Neuronal stem cell (in vitro differentiated cells): ENCODE measurements around the gene NR2C1.
A peak's percentile ranks its signal among the peaks of the same experiment; 100 is the strongest.

Experiments
- DNase-seq: peaks from one replicate; pipeline ENCODE4 v3.0.0-alpha.2; 2013; ENCODE audit warnings: low spot score
- H2AFZ ChIP-seq: one replicate; pipeline ENCODE4 v1.6.1; 2013; ENCODE audit warnings: mild to moderate bottlenecking, low read length, inconsistent platforms
- H2AK5ac ChIP-seq: 2 replicates; pipeline ENCODE4 v1.6.1; 2013; ENCODE audit warnings: low read depth, mild to moderate bottlenecking, inconsistent platforms, low read length, moderate library complexity, mixed read lengths
- H2BK120ac ChIP-seq: 2 replicates; pipeline ENCODE4 v1.6.1; 2013; ENCODE audit warnings: low read depth, mild to moderate bottlenecking, inconsistent platforms, low read length, moderate library complexity, mixed read lengths
- H2BK12ac ChIP-seq: one replicate; pipeline ENCODE4 v1.6.1; 2013; ENCODE audit warnings: low read length, inconsistent platforms
- H2BK15ac ChIP-seq: 2 replicates; pipeline ENCODE4 v1.6.1; 2013; ENCODE audit warnings: mild to moderate bottlenecking, low read length, inconsistent platforms, mixed read lengths
- H2BK5ac ChIP-seq: one replicate; pipeline ENCODE4 v1.6.1; 2013; ENCODE audit warnings: inconsistent platforms, mild to moderate bottlenecking, low read length, moderate library complexity
- H3K14ac ChIP-seq: one replicate; pipeline ENCODE4 v1.6.1; 2013; ENCODE audit warnings: low read length, inconsistent platforms
- H3K18ac ChIP-seq: 2 replicates; pipeline ENCODE4 v1.6.1; 2013; ENCODE audit warnings: low read length, inconsistent platforms
- H3K23ac ChIP-seq: 2 replicates; pipeline ENCODE4 v1.6.1; 2013; ENCODE audit warnings: low read depth, mild to moderate bottlenecking, mixed read lengths, low read length, inconsistent platforms; ENCODE audit not compliant: poor library complexity
- H3K27ac ChIP-seq: replicated peaks from 3 replicates; pipeline ENCODE4 v1.5.1; 2013; ENCODE audit warnings: low read length, inconsistent platforms
- H3K27me3 ChIP-seq, 3 experiments: 2 replicates each; pipeline ENCODE4 v1.6.1; 2013; ENCODE audit warnings: low read length in 3 of 3, mild to moderate bottlenecking in 2 of 3, inconsistent platforms in 1 of 3, low read depth in 1 of 3, mixed read lengths in 1 of 3, moderate library complexity in 1 of 3; ENCODE audit not compliant: control insufficient read depth in 3 of 3, insufficient read depth in 3 of 3
- H3K36me3 ChIP-seq, 2 donors: replicated peaks in 1 of 2; 2 replicates each; pipeline ENCODE4 v1.6.1; 2013; ENCODE audit warnings: low read length in 2 of 2; ENCODE audit not compliant: control insufficient read depth in 2 of 2, insufficient read depth in 2 of 2
- H3K4ac ChIP-seq: 2 replicates; pipeline ENCODE4 v1.6.1; 2013; ENCODE audit warnings: inconsistent platforms, mild to moderate bottlenecking, low read length, moderate library complexity
- H3K4me1 ChIP-seq, 2 donors: 1 replicate in 1 of 2; 2 replicates in 1 of 2; pipeline ENCODE4 v1.6.1; 2013; ENCODE audit warnings: low read length in 2 of 2, low read depth in 1 of 2; ENCODE audit not compliant: control insufficient read depth in 2 of 2, insufficient read depth in 1 of 2
- H3K4me2 ChIP-seq: one replicate; pipeline ENCODE4 v1.6.1; 2013; ENCODE audit warnings: mild to moderate bottlenecking, low read length, inconsistent platforms; ENCODE audit not compliant: insufficient read depth, poor library complexity, severe bottlenecking
- H3K4me3 ChIP-seq, 2 donors: 2 replicates each; pipeline ENCODE4 v1.5.1; 2013; ENCODE audit warnings: low read length in 2 of 2, mild to moderate bottlenecking in 2 of 2, inconsistent platforms in 1 of 2, moderate library complexity in 1 of 2
- H3K79me1 ChIP-seq: one replicate; pipeline ENCODE4 v1.6.1; 2013; ENCODE audit warnings: low read depth, mild to moderate bottlenecking, inconsistent platforms, low read length, moderate library complexity
- H3K9ac ChIP-seq: one replicate; pipeline ENCODE4 v1.6.1; 2013; ENCODE audit warnings: mild to moderate bottlenecking, low read depth, low read length, inconsistent platforms; ENCODE audit not compliant: poor library complexity
- H3K9me3 ChIP-seq, 2 donors: replicated peaks in 1 of 2; 2 replicates each; pipeline versions ENCODE3 to v1.6.1; 2013; ENCODE audit warnings: low read length in 2 of 2, mild to moderate bottlenecking in 2 of 2, inconsistent platforms in 1 of 2, low read depth in 1 of 2, mixed read lengths in 1 of 2, moderate library complexity in 1 of 2; ENCODE audit not compliant: control insufficient read depth in 2 of 2, insufficient read depth in 1 of 2
- H4K8ac ChIP-seq: one replicate; pipeline ENCODE4 v1.6.1; 2013; ENCODE audit warnings: low read depth, mild to moderate bottlenecking, inconsistent platforms, low read length, moderate library complexity
- H4K91ac ChIP-seq: one replicate; pipeline ENCODE4 v1.6.1; 2013; ENCODE audit warnings: low read length, low read depth, mild to moderate bottlenecking, inconsistent platforms; ENCODE audit not compliant: poor library complexity
- WGBS, 2 donors: extraction: QIAGEN DNeasy Blood & Tissue Kit; methylation state at CpG; one replicate each; pipeline ENCODE4 v1.1.7; 2013; ENCODE audit warnings: missing lambda C conversion rate in 2 of 2, mixed read lengths in 1 of 2; ENCODE audit not compliant: insufficient read length in 2 of 2, insufficient replicate concordance in 1 of 2; ENCODE audit errors: extremely low coverage in 2 of 2; 5-methylcytosine and 5-hydroxymethylcytosine counted together

Gene NR2C1

GRCh38 chr12:95054206-95054605, 19.2 kb downstream of the NR2C1 start:
- H3K23ac ChIP-seq = no peak overlapping the region
- no peak for DNase-seq
- H3K79me1 ChIP-seq = no peaks in the 10 kb centered on the region
- no peak overlapping the region for H3K14ac ChIP-seq
- H3K27me3 ChIP-seq = no peaks in the 10 kb centered on the region
- no peak overlapping the region for H2BK5ac ChIP-seq
- H2BK12ac ChIP-seq = no peak overlapping the region
- H3K4ac ChIP-seq = no peak overlapping the region
- no peak overlapping the region for H2AK5ac ChIP-seq
- H3K18ac ChIP-seq = no peak overlapping the region
- H2BK15ac ChIP-seq = no peak overlapping the region
- H3K4me3 ChIP-seq = no peak overlapping the region
- no peak overlapping the region for H4K8ac ChIP-seq
- peaks cover 0 to 3% of the 10 kb centered on the region in 2 donors for H3K4me1 ChIP-seq
- H3K9me3 ChIP-seq = no peaks in the 10 kb centered on the region
- H3K27ac ChIP-seq = peak overlapping the region; percentile 36
- no CpG with 5 or more reads among the region's 2 CpGs for WGBS, 2 donors
- H4K91ac ChIP-seq = no peak overlapping the region
- no peak overlapping the region for H3K9ac ChIP-seq
- no peak overlapping the region for H3K4me2 ChIP-seq
- no peak overlapping the region for H2AFZ ChIP-seq
- no peak overlapping the region for H2BK120ac ChIP-seq
- peaks cover 22 to 93% of the 10 kb centered on the region in 2 donors for H3K36me3 ChIP-seq

GRCh38 chr12:95051241-95051640, 22.2 kb downstream of the NR2C1 start:
- no peak overlapping the region for H4K8ac ChIP-seq
- no peak overlapping the region for H3K4ac ChIP-seq
- H4K91ac ChIP-seq = no peak overlapping the region
- H2AFZ ChIP-seq = no peak overlapping the region
- H3K27me3 ChIP-seq = no peaks in the 10 kb centered on the region
- WGBS, 2 donors = no CpG with 5 or more reads among the region's 4 CpGs
- H3K14ac ChIP-seq = no peak overlapping the region
- no peak overlapping the region for H3K27ac ChIP-seq
- peaks cover 2% of the 10 kb centered on the region for H3K79me1 ChIP-seq
- no peak overlapping the region for H3K4me2 ChIP-seq
- no peak overlapping the region for H2BK12ac ChIP-seq
- H2BK5ac ChIP-seq = no peak overlapping the region
- no peak overlapping the region for H3K9ac ChIP-seq
- no peak overlapping the region for H3K4me3 ChIP-seq
- DNase-seq = no peak
- H3K4me1 ChIP-seq = peaks cover 0 to 3% of the 10 kb centered on the region in 2 donors
- H3K23ac ChIP-seq = no peak overlapping the region
- H3K9me3 ChIP-seq = no peaks in the 10 kb centered on the region
- no peak overlapping the region for H2AK5ac ChIP-seq
- H3K36me3 ChIP-seq = peaks cover 30 to 95% of the 10 kb centered on the region in 2 donors
- no peak overlapping the region for H2BK120ac ChIP-seq
- H3K18ac ChIP-seq = no peak overlapping the region
- no peak overlapping the region for H2BK15ac ChIP-seq

- Histone ChIP-seq H3K23ac (no peak overlapping the region), H2BK5ac (no peak overlapping the region), H3K18ac (no peak overlapping the region), H4K8ac (no peak overlapping the region), H2AK5ac (no peak overlapping the region), H2BK12ac (no peak overlapping the region), H2BK15ac (no peak overlapping the region), H3K4me1 (no peaks in the 10 kb centered on the region), H3K14ac (no peak overlapping the region), H3K4me2 (no peak overlapping the region), H3K9me3 (no peaks in the 10 kb centered on the region), H2AFZ (no peak overlapping the region), H3K27me3 (no peaks in the 10 kb centered on the region), H3K4me3 (no peak overlapping the region), H3K79me1 (no peaks in the 10 kb centered on the region), H3K36me3 (peaks cover 11 to 98% of the 10 kb centered on the region in 2 donors), H3K27ac (no peak overlapping the region), H3K9ac (no peak overlapping the region), H2BK120ac (no peak overlapping the region), H4K91ac (no peak overlapping the region), H3K4ac (no peak overlapping the region)
- WGBS, 2 donors = no CpG with 5 or more reads among the region's 2 CpGs
- no peak for DNase-seq
These were observed 35.5 kb downstream of the NR2C1 start for GRCh38 chr12:95037906-95038305.

DNA sequence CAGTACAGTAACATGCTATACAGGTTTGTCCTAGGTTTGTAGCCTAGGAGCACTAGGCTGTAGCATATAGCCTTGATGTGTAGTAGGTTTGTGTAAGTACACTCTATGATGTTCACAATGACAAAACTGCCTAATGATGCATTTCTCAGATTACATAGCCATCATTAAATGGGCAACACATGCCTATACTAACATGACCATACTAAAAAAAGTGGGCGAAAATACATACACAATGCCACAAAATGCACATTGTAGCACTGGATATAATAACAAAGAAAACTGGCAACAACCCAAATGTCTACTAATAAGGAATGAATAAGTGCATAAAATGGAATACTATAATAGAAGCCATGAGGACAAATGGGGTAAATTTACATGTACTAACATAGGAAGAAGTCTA, 38.7 kb downstream of the NR2C1 start:
- H2AK5ac ChIP-seq = no peak overlapping the region
- H3K9me3 ChIP-seq = no peaks in the 10 kb centered on the region
- no peak overlapping the region for H3K9ac ChIP-seq
- H2AFZ ChIP-seq = no peak overlapping the region
- no peaks in the 10 kb centered on the region for H3K4me1 ChIP-seq
- no peak overlapping the region for H4K91ac ChIP-seq
- WGBS, 2 donors = no CpG with 5 or more reads among the region's 1 CpG
- H3K23ac ChIP-seq = no peak overlapping the region
- no peak overlapping the region for H2BK120ac ChIP-seq
- DNase-seq = no peak
- H3K18ac ChIP-seq = no peak overlapping the region
- no peaks in the 10 kb centered on the region for H3K79me1 ChIP-seq
- H3K4me3 ChIP-seq = no peak overlapping the region
- no peak overlapping the region for H3K14ac ChIP-seq
- no peaks in the 10 kb centered on the region for H3K27me3 ChIP-seq
- no peak overlapping the region for H4K8ac ChIP-seq
- no peak overlapping the region for H3K27ac ChIP-seq
- no peak overlapping the region for H2BK12ac ChIP-seq
- H3K36me3 ChIP-seq = peaks cover 16 to 97% of the 10 kb centered on the region in 2 donors
- H2BK15ac ChIP-seq = no peak overlapping the region
- H2BK5ac ChIP-seq = no peak overlapping the region
- no peak overlapping the region for H3K4ac ChIP-seq
- no peak overlapping the region for H3K4me2 ChIP-seq
